IMR-90 (cell line): ENCODE data around the gene DSCAML1. TPM values are rescaled to one million over a fixed set of nuclear protein-coding genes. Genes with fewer than 3 reads are reported as not detected.

Experiments
- ATAC-seq: fragments of 200-7000 bp; cut with Tn5 transposase; 2 replicates; pipeline ENCODE4 v1.9.1; 2020; ENCODE audit warnings: low read depth, mild to moderate bottlenecking, moderate library complexity
- BruUV-seq: library from RNA; stranded (reverse); fragments of 400-500 nt; replicated peaks from 2 replicates; lab custom pipeline; 2021; lab: Mats Ljungman, UMichigan
- CTCF ChIA-PET: fragments of 300-600 bp; formaldehyde crosslinking; extraction: SDS; loops from one replicate; lab custom pipeline; 2021; ENCODE audit warnings: antibody characterized with exemption; lab: Yijun Ruan, JAX
- POLR2A ChIA-PET: fragments of 300-600 bp; sonication (Branson Sonifier 250); formaldehyde crosslinking; loops from one replicate; lab custom pipeline; 2022; ENCODE audit warnings: antibody characterized with exemption; ENCODE audit not compliant: unreplicated experiment; lab: Charles Lee
- DNase-seq: peaks from one replicate; pipeline ENCODE4 v3.0.0; 2013
- H2AFZ ChIP-seq: replicated peaks from 2 replicates; pipeline ENCODE3; 2013; ENCODE audit warnings: low read length, mild to moderate bottlenecking; ENCODE audit not compliant: poor library complexity
- H2AK5ac ChIP-seq: 2 replicates; pipeline ENCODE4 v1.6.1; 2013; ENCODE audit warnings: low read depth, low read length, inconsistent platforms
- H2AK9ac ChIP-seq: replicated peaks from 2 replicates; pipeline ENCODE3; 2013; ENCODE audit warnings: mild to moderate bottlenecking, low read depth, low read length, moderate library complexity; ENCODE audit not compliant: poor library complexity
- H2BK120ac ChIP-seq: 2 replicates; pipeline ENCODE4 v1.6.1; 2013; ENCODE audit warnings: low read depth, low read length, inconsistent platforms
- H2BK15ac ChIP-seq: 3 replicates; pipeline ENCODE4 v1.6.1; 2013; ENCODE audit warnings: low read depth, low read length, inconsistent platforms
- H2BK20ac ChIP-seq: 2 replicates; pipeline ENCODE4 v1.6.1; 2013; ENCODE audit warnings: low read depth, mild to moderate bottlenecking, inconsistent platforms, low read length, moderate library complexity
- H2BK5ac ChIP-seq: 2 replicates; pipeline ENCODE4 v1.6.1; 2013; ENCODE audit warnings: mild to moderate bottlenecking, low read depth, low read length, inconsistent platforms; ENCODE audit not compliant: poor library complexity, severe bottlenecking
- H3K14ac ChIP-seq: replicated peaks from 2 replicates; pipeline ENCODE4 v1.6.1; 2013; ENCODE audit warnings: low read depth, low read length, inconsistent platforms
- H3K18ac ChIP-seq: 2 replicates; pipeline ENCODE4 v1.6.1; 2013; ENCODE audit warnings: low read depth, low read length, control low read depth
- H3K23ac ChIP-seq: 2 replicates; pipeline ENCODE4 v1.6.1; 2013; ENCODE audit warnings: low read depth, low read length, inconsistent platforms
- H3K27ac ChIP-seq: 2 replicates; pipeline ENCODE4 v1.5.1; 2013; ENCODE audit warnings: mild to moderate bottlenecking, control low read depth, low read length; ENCODE audit not compliant: insufficient read depth
- H3K27me3 ChIP-seq: 2 replicates; pipeline ENCODE4 v1.6.1; 2013; ENCODE audit warnings: low read length; ENCODE audit not compliant: control insufficient read depth, insufficient read depth
- H3K36me3 ChIP-seq: 2 replicates; pipeline ENCODE4 v1.6.1; 2013; ENCODE audit warnings: low read length, mixed read lengths; ENCODE audit not compliant: control insufficient read depth, insufficient read depth
- H3K4ac ChIP-seq: 2 replicates; pipeline ENCODE4 v1.6.1; 2013; ENCODE audit warnings: low read depth, low read length, inconsistent platforms
- H3K4me1 ChIP-seq: 2 replicates; pipeline ENCODE4 v1.6.1; 2013; ENCODE audit warnings: low read length, mixed read lengths; ENCODE audit not compliant: control insufficient read depth, insufficient read depth
- H3K4me2 ChIP-seq: 2 replicates; pipeline ENCODE4 v1.6.1; 2013; ENCODE audit warnings: low read depth, mild to moderate bottlenecking, control low read depth, low read length, moderate library complexity
- H3K4me3 ChIP-seq: 2 replicates; pipeline ENCODE4 v1.5.1; 2013; ENCODE audit warnings: low read depth, mild to moderate bottlenecking, control low read depth, low read length, moderate library complexity; ENCODE audit not compliant: insufficient read depth
- H3K56ac ChIP-seq: 2 replicates; pipeline ENCODE4 v1.6.1; 2013; ENCODE audit warnings: low read length, inconsistent platforms; ENCODE audit not compliant: insufficient read depth; ENCODE audit errors: extremely low read depth
- H3K79me1 ChIP-seq, 2 experiments: 2 replicates each; pipeline ENCODE4 v1.6.1; 2013; ENCODE audit warnings: low read length in 2 of 2, inconsistent platforms in 1 of 2, low read depth in 1 of 2
- H3K9ac ChIP-seq: 2 replicates; pipeline ENCODE4 v1.6.1; 2013; ENCODE audit warnings: low read depth, low read length, control low read depth
- H3K9me1 ChIP-seq: 2 replicates; pipeline ENCODE4 v1.6.1; 2013; ENCODE audit warnings: low read length, inconsistent platforms; ENCODE audit not compliant: insufficient read depth
- H3K9me3 ChIP-seq: 2 replicates; pipeline ENCODE4 v1.6.1; 2013; ENCODE audit warnings: low read length; ENCODE audit not compliant: control insufficient read depth, insufficient read depth
- H4K20me1 ChIP-seq: 2 replicates; pipeline ENCODE4 v1.6.1; 2013; ENCODE audit warnings: low read length, inconsistent platforms; ENCODE audit not compliant: insufficient read depth
- H4K5ac ChIP-seq: 2 replicates; pipeline ENCODE4 v1.6.1; 2013; ENCODE audit warnings: mild to moderate bottlenecking, low read depth, low read length, control low read depth
- H4K8ac ChIP-seq, 2 experiments: 2 replicates each; pipeline ENCODE4 v1.6.1; 2013; ENCODE audit warnings: low read depth in 2 of 2, low read length in 2 of 2, control low read depth in 1 of 2, inconsistent platforms in 1 of 2
- H4K91ac ChIP-seq: 2 replicates; pipeline ENCODE4 v1.6.1; 2013; ENCODE audit warnings: low read depth, low read length, inconsistent platforms; ENCODE audit not compliant: insufficient read depth
- BHLHE40 ChIP-seq: fragments of 150-350 bp; IDR thresholded peaks from 2 replicates; pipeline ENCODE4 v1.6.1; 2016; ENCODE audit warnings: mild to moderate bottlenecking, low read depth, low read length
- CEBPB ChIP-seq: IDR thresholded peaks from 2 replicates; pipeline ENCODE4 v1.6.1; 2012; ENCODE audit warnings: low read depth, low read length, improper control_type of control experiment
- CHD1 ChIP-seq: IDR thresholded peaks from 2 replicates; pipeline ENCODE4 v1.6.1; 2012; ENCODE audit warnings: low read depth, low read length, improper control_type of control experiment
- FOS ChIP-seq: fragments of 150-350 bp; IDR thresholded peaks from 2 replicates; pipeline ENCODE4 v1.6.1; 2016; ENCODE audit warnings: low read depth, low read length
- MAFK ChIP-seq: IDR thresholded peaks from 2 replicates; pipeline ENCODE4 v1.6.1; 2012; ENCODE audit warnings: low read depth, low read length, improper control_type of control experiment
- MAZ ChIP-seq: IDR thresholded peaks from 2 replicates; pipeline ENCODE4 v1.6.1; 2012; ENCODE audit warnings: low read depth, mild to moderate bottlenecking, low read length, improper control_type of control experiment, moderate library complexity, borderline replicate concordance
- MXI1 ChIP-seq: IDR thresholded peaks from 2 replicates; pipeline ENCODE4 v1.6.1; 2012; ENCODE audit warnings: low read depth, mild to moderate bottlenecking, low read length, moderate library complexity, borderline replicate concordance
- NFE2L2 ChIP-seq: fragments of 150-350 bp; IDR thresholded peaks from 2 replicates; pipeline ENCODE4 v1.6.1; 2016; ENCODE audit warnings: low read depth, mild to moderate bottlenecking, low read length
- POLR2A ChIP-seq: IDR thresholded peaks from 2 replicates; pipeline ENCODE4 v1.6.1; 2012; ENCODE audit warnings: mild to moderate bottlenecking, low read depth, low read length
- RAD21 ChIP-seq: IDR thresholded peaks from 2 replicates; pipeline ENCODE4 v1.6.1; 2012; ENCODE audit warnings: low read length, improper control_type of control experiment
- RCOR1 ChIP-seq: IDR thresholded peaks from 2 replicates; pipeline ENCODE4 v1.6.1; 2012; ENCODE audit warnings: mild to moderate bottlenecking, low read length, improper control_type of control experiment; ENCODE audit not compliant: insufficient replicate concordance
- SMC3 ChIP-seq: fragments of 150-350 bp; IDR thresholded peaks from 2 replicates; pipeline ENCODE4 v1.6.1; 2016; ENCODE audit warnings: low read depth, mild to moderate bottlenecking, antibody characterized with exemption, low read length, moderate library complexity
- WGBS, 2 experiments: methylation state at CpG; one replicate each; pipeline versions ENCODE4 v1.1.5 to v1.1.7; 2013; ENCODE audit warnings: missing lambda C conversion rate in 2 of 2; ENCODE audit not compliant: insufficient read length in 1 of 2; ENCODE audit errors: extremely low coverage in 2 of 2; 5-methylcytosine and 5-hydroxymethylcytosine counted together
- dilution Hi-C: fragments of 300-500 bp; cut with HindIII; formaldehyde crosslinking; loops from one replicate; pipeline ENCODE4 v1.14.3; 2018; ENCODE audit warnings: low sequenced_read_pairs; ENCODE audit not compliant: unreplicated experiment
- in situ Hi-C: fragments of 300-500 bp; cut with MboI; formaldehyde crosslinking; loops from 3 replicates; pipeline ENCODE4 v1.14.3; 2019; ENCODE audit warnings: low sequenced_read_pairs, inconsistent platforms, mixed read lengths
- intact Hi-C: fragments of 100-400 bp; cut with micrococcal nuclease; formaldehyde crosslinking; loops from 2 replicates; pipeline ENCODE4 v1.10.0; 2022
- polyA plus RNA-seq, 3 experiments: library from polyadenylated mRNA; depleted of rRNA; stranded (reverse); fragments of >200 nt; gene quantifications; 2 replicates each; pipeline ENCODE4 v1.2.3, GENCODE V29; 2012; ENCODE audit warnings: low replicate concordance in 1 of 3
- total RNA-seq: library from RNA; depleted of rRNA; stranded (reverse); fragments of >200 nt; gene quantifications from 2 replicates; pipeline ENCODE4 v1.2.3, GENCODE V29; 2012
- TF ChIP-seq, protein P1 (sequence below): fragments of 150-350 bp; IDR thresholded peaks from 2 replicates; pipeline ENCODE4 v1.6.1; 2016; ENCODE audit warnings: low read depth, mild to moderate bottlenecking, low read length, moderate library complexity, borderline replicate concordance
- TF ChIP-seq, protein P2 (sequence below): fragments of 150-350 bp; IDR thresholded peaks from 2 replicates; pipeline ENCODE4 v1.6.1; 2017; ENCODE audit warnings: mild to moderate bottlenecking, antibody characterized with exemption, low read length, low read depth
- TF ChIP-seq, protein P3 (sequence below): conservative IDR thresholded peaks from 2 replicates; pipeline ENCODE4 v1.5.1; 2012; ENCODE audit warnings: mild to moderate bottlenecking, low read depth, low read length, improper control_type of control experiment

The DSCAML1 gene
- total and polyA plus RNA-seq, 2 of the 4 experiments (the other 2 are of a cell fraction), result not detected

DNA sequence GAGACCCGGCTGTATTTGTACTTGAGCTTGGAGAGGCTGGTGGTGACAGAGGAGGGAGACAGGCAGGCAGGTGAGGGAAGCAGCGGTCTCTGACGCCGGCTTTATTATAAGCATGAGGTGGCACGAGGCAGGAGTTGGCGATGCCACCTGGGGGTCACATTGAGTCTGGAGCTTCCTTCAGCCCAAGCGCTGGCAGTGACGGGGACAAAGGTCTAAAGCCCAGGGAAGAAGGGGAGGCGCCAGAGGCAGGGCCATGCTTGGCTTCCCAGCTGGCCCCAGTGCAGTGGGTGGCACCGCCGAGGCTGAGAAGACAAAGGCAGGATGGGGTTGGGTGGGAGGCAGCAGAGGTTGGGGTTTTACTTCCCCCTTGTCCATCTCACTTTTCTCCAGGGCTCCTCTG, 23.1 kb upstream of the DSCAML1 start:
- dilution Hi-C loops (no loop called here), in situ Hi-C loops (no loop called here), intact Hi-C loops (no loop called here)
- 89% methylated on average over 7 of the region's 11 CpGs; no CpG with 5 or more reads in 1 of the 2 experiments for WGBS, 2 experiments
- no peak overlapping the region for H3K27ac ChIP-seq
- H3K36me3 ChIP-seq, result no peaks in the 10 kb centered on the region
- H4K5ac ChIP-seq, result no peak overlapping the region
- DNase-seq, result no peak
- H4K91ac ChIP-seq, result no peak overlapping the region
- no peak overlapping the region for H2BK15ac ChIP-seq
- CTCF ChIA-PET, result interaction anchor here (1.8 kb wide), 1 partner anchor 12 kb away, joined by 8 read pairs; no protein-coding TSS in a partner anchor
- POLR2A ChIA-PET, result no interaction called here
- no peak overlapping the region for H2AK5ac ChIP-seq
- no peak overlapping the region for H4K8ac ChIP-seq
- BruUV-seq, result no TSS peak
- H2AFZ ChIP-seq, result no peak overlapping the region
- H3K79me1 ChIP-seq, result no peaks in the 10 kb centered on the region
- H3K4me3 ChIP-seq, result no peak overlapping the region
- H3K14ac ChIP-seq, result no peak overlapping the region
- no peak overlapping the region for H2BK5ac ChIP-seq
- H3K4me1 ChIP-seq, result peaks cover 5% of the 10 kb centered on the region; the same call in 1 of the 2 replicates
- no peak overlapping the region for H3K4ac ChIP-seq
- H2AK9ac ChIP-seq, result no peak overlapping the region
- no peak overlapping the region for H2BK20ac ChIP-seq
- H3K18ac ChIP-seq, result no peak overlapping the region
- H3K9me3 ChIP-seq, result no peaks in the 10 kb centered on the region
- no peaks in the 10 kb centered on the region; the same call in 1 of the 2 replicates for H3K27me3 ChIP-seq
- no peak for TF ChIP-seq RAD21
- TF ChIP-seq SMC3, result no peak
- TF ChIP-seq BHLHE40, result no peak
- no peak for TF ChIP-seq MAFK
- TF ChIP-seq, protein P1, sequence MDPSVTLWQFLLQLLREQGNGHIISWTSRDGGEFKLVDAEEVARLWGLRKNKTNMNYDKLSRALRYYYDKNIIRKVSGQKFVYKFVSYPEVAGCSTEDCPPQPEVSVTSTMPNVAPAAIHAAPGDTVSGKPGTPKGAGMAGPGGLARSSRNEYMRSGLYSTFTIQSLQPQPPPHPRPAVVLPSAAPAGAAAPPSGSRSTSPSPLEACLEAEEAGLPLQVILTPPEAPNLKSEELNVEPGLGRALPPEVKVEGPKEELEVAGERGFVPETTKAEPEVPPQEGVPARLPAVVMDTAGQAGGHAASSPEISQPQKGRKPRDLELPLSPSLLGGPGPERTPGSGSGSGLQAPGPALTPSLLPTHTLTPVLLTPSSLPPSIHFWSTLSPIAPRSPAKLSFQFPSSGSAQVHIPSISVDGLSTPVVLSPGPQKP, result no peak
- no peak for TF ChIP-seq FOS
- TF ChIP-seq CHD1, result no peak
- no peak for TF ChIP-seq POLR2A
- TF ChIP-seq CEBPB, result no peak
- TF ChIP-seq, protein P2, sequence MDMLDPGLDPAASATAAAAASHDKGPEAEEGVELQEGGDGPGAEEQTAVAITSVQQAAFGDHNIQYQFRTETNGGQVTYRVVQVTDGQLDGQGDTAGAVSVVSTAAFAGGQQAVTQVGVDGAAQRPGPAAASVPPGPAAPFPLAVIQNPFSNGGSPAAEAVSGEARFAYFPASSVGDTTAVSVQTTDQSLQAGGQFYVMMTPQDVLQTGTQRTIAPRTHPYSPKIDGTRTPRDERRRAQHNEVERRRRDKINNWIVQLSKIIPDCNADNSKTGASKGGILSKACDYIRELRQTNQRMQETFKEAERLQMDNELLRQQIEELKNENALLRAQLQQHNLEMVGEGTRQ, result no peak
- TF ChIP-seq MXI1, result no peak
- TF ChIP-seq NFE2L2, result no peak
- TF ChIP-seq RCOR1, result no peak
- TF ChIP-seq, protein P3, sequence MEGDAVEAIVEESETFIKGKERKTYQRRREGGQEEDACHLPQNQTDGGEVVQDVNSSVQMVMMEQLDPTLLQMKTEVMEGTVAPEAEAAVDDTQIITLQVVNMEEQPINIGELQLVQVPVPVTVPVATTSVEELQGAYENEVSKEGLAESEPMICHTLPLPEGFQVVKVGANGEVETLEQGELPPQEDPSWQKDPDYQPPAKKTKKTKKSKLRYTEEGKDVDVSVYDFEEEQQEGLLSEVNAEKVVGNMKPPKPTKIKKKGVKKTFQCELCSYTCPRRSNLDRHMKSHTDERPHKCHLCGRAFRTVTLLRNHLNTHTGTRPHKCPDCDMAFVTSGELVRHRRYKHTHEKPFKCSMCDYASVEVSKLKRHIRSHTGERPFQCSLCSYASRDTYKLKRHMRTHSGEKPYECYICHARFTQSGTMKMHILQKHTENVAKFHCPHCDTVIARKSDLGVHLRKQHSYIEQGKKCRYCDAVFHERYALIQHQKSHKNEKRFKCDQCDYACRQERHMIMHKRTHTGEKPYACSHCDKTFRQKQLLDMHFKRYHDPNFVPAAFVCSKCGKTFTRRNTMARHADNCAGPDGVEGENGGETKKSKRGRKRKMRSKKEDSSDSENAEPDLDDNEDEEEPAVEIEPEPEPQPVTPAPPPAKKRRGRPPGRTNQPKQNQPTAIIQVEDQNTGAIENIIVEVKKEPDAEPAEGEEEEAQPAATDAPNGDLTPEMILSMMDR, result no peak
- TF ChIP-seq MAZ, result no peak
- H3K23ac ChIP-seq, result no peak overlapping the region
- H3K9me1 ChIP-seq, result no peaks in the 10 kb centered on the region
- H3K56ac ChIP-seq, result no peak overlapping the region
- H3K9ac ChIP-seq, result no peak overlapping the region
- no peak overlapping the region for H3K4me2 ChIP-seq
- no peak for ATAC-seq
- H2BK120ac ChIP-seq, result no peak overlapping the region
- no peaks in the 10 kb centered on the region for H4K20me1 ChIP-seq
